Activated CD4-positive, alpha-beta T cell treated with anti-CD3 and anti-CD28 coated beads, Interleukin-2, amount 10 ng/mL, durations not matched to agents 24 days and 14 days (primary cell): ENCODE measurements around the gene OMG. TPM values are rescaled to one million over a fixed set of nuclear protein-coding genes. Genes with fewer than 3 reads are reported as not detected.
"Not testable (repeated sequence)": the region's sequence is repeated elsewhere in the genome, so short reads cannot be mapped to it uniquely, and the experiment has no call there.

Experiments used
- DNase-seq: peaks from one replicate; pipeline ENCODE4 v3.0.0; 2022
- H3K27ac Mint-ChIP-seq: one replicate; pipeline ENCODE4 v1.8.0; 2022; ENCODE audit warnings: mild to moderate bottlenecking, mixed read lengths
- H3K27me3 Mint-ChIP-seq: one replicate; pipeline ENCODE4 v1.8.0; 2022; ENCODE audit warnings: mixed read lengths
- H3K36me3 Mint-ChIP-seq: one replicate; pipeline ENCODE4 v1.8.0; 2022; ENCODE audit warnings: low read depth, mild to moderate bottlenecking, mixed read lengths
- H3K4me1 Mint-ChIP-seq: one replicate; pipeline ENCODE4 v1.8.0; 2021; ENCODE audit warnings: mixed read lengths
- H3K4me3 Mint-ChIP-seq: one replicate; pipeline ENCODE4 v1.8.0; 2022; ENCODE audit warnings: mild to moderate bottlenecking, moderate library complexity, mixed read lengths
- H3K9me3 Mint-ChIP-seq: one replicate; pipeline ENCODE4 v1.8.0; 2021; ENCODE audit warnings: mixed read lengths
- intact Hi-C: fragments of 100-400 bp; cut with micrococcal nuclease; formaldehyde crosslinking; loops from one replicate; pipeline ENCODE4 v1.15.1; 2023
- total RNA-seq: library from RNA; stranded (reverse); gene quantifications from 2 replicates; pipeline ENCODE4 v1.2.3, GENCODE V29; 2022

OMG gene
- total RNA-seq, 1 donor from 2014 or later: 0.35 TPM

GRCh38 chr17:31314782-31315100 is 17.7 kb upstream of the OMG start:
- no peaks in the 10 kb centered on the region for H3K27me3 Mint-ChIP-seq
- H3K36me3 Mint-ChIP-seq: peaks cover 29% of the 10 kb centered on the region
- no peaks in the 10 kb centered on the region for H3K9me3 Mint-ChIP-seq
- peak overlapping the region; percentile 93 for H3K4me3 Mint-ChIP-seq
- intact Hi-C loops: loop anchor here (5.0 to 10.0 kb wide), 3 partner anchors 178 to 490 kb away; partner anchors contain the start of gene CRLF3
- H3K4me1 Mint-ChIP-seq: peaks cover 42% of the 10 kb centered on the region
- no peak for DNase-seq
- peak overlapping the region; percentile 87 for H3K27ac Mint-ChIP-seq

GRCh38 chr17:31313982-31314781 is 17.1 kb upstream of the OMG start, which contains the start of gene EVI2B:
TSS of gene EVI2B (minus strand) at chr17:31314054. CDS start at chr17:31305609, 8,445 bp downstream.
- H3K27me3 Mint-ChIP-seq: no peaks in the 10 kb centered on the region
- peaks cover 44% of the 10 kb centered on the region for H3K4me1 Mint-ChIP-seq
- peaks cover 25% of the 10 kb centered on the region for H3K36me3 Mint-ChIP-seq
- peak; percentile 71 for DNase-seq
- no peaks in the 10 kb centered on the region for H3K9me3 Mint-ChIP-seq
- intact Hi-C loops: loop anchor here (5.0 to 10.0 kb wide), 3 partner anchors 178 to 489 kb away; partner anchors contain the start of gene CRLF3
- H3K27ac Mint-ChIP-seq: peak within 1 kb of the TSS; percentile 97
- H3K4me3 Mint-ChIP-seq: peak within 1 kb of the TSS; percentile 93

GRCh38 chr17:31312223-31312622 is 15.2 kb upstream of the OMG start:
- H3K36me3 Mint-ChIP-seq: peaks cover 21% of the 10 kb centered on the region
- H3K4me1 Mint-ChIP-seq: peaks cover 50% of the 10 kb centered on the region
- DNase-seq: peak; percentile 80
- not testable (repeated sequence) for H3K9me3 Mint-ChIP-seq, H3K27me3 Mint-ChIP-seq
- intact Hi-C loops: loop anchor here (5.0 to 10.0 kb wide), 3 partner anchors 180 to 487 kb away; partner anchors contain the start of gene CRLF3
- peak overlapping the region; percentile 95 for H3K27ac Mint-ChIP-seq
- H3K4me3 Mint-ChIP-seq: peak overlapping the region; percentile 93

- H3K27me3 Mint-ChIP-seq: no peaks in the 10 kb centered on the region
- peaks cover 50% of the 10 kb centered on the region for H3K4me1 Mint-ChIP-seq
- intact Hi-C loops: loop anchor here (5.0 to 10.0 kb wide), 3 partner anchors 181 to 487 kb away; partner anchors contain the start of gene CRLF3
- H3K36me3 Mint-ChIP-seq: peaks cover 21% of the 10 kb centered on the region
- H3K4me3 Mint-ChIP-seq: peak overlapping the region; percentile 93
- DNase-seq: no peak
- H3K9me3 Mint-ChIP-seq: no peaks in the 10 kb centered on the region
- H3K27ac Mint-ChIP-seq: peak overlapping the region; percentile 95
Measured at GRCh38 chr17:31311526-31311925, 14.5 kb upstream of the OMG start.

- peaks cover 4% of the 10 kb centered on the region for H3K9me3 Mint-ChIP-seq
- H3K4me1 Mint-ChIP-seq: peaks cover 53% of the 10 kb centered on the region
- DNase-seq: peak; percentile 73
- H3K4me3 Mint-ChIP-seq: peak overlapping the region; percentile 93
- H3K36me3 Mint-ChIP-seq: peaks cover 25% of the 10 kb centered on the region
- intact Hi-C loops: loop anchor here (5.0 to 10.0 kb wide), 3 partner anchors 181 to 486 kb away; partner anchors contain the start of gene CRLF3
- peak overlapping the region; percentile 95 for H3K27ac Mint-ChIP-seq
- H3K27me3 Mint-ChIP-seq: no peaks in the 10 kb centered on the region
Measured at GRCh38 chr17:31310886-31311285, 13.8 kb upstream of the OMG start.

- Mint-ChIP-seq H3K27me3 (no peaks in the 10 kb centered on the region), H3K9me3 (peaks cover 9% of the 10 kb centered on the region), H3K4me1 (peaks cover 53% of the 10 kb centered on the region), H3K36me3 (peaks cover 30% of the 10 kb centered on the region), H3K4me3 (peak overlapping the region; percentile 93), H3K27ac (peak overlapping the region; percentile 91)
- DNase-seq: peak; percentile 85
- intact Hi-C loops: loop anchor here (5.0 to 10.0 kb wide), 3 partner anchors 182 to 485 kb away; partner anchors contain the start of gene CRLF3
Measured at GRCh38 chr17:31310260-31310659, 13.2 kb upstream of the OMG start.

- intact Hi-C loops: no loop called here
- Mint-ChIP-seq H3K4me1 (peaks cover 53% of the 10 kb centered on the region), H3K27ac (peak overlapping the region; percentile 91), H3K36me3 (peaks cover 37% of the 10 kb centered on the region), H3K9me3 (peaks cover 16% of the 10 kb centered on the region), H3K27me3 (no peaks in the 10 kb centered on the region), H3K4me3 (peak overlapping the region; percentile 93)
- no peak for DNase-seq
Measured at GRCh38 chr17:31309556-31309955, 12.5 kb upstream of the OMG start.

GRCh38 chr17:31308372-31309334 is 11.6 kb upstream of the OMG start:
- Mint-ChIP-seq H3K27me3 (no peaks in the 10 kb centered on the region), H3K9me3 (peaks cover 21% of the 10 kb centered on the region), H3K27ac (peak overlapping the region; percentile 91), H3K4me1 (peaks cover 50% of the 10 kb centered on the region), H3K4me3 (peak overlapping the region; percentile 93), H3K36me3 (peaks cover 43% of the 10 kb centered on the region)
- intact Hi-C loops: loop anchor here (1.0 kb wide), 1 partner anchor 13 kb away; the partner anchor contains the start of gene EVI2A
- no peak for DNase-seq

- DNase-seq: no peak
- H3K4me1 Mint-ChIP-seq: peaks cover 50% of the 10 kb centered on the region
- peak overlapping the region; percentile 93 for H3K4me3 Mint-ChIP-seq
- H3K27ac Mint-ChIP-seq: peak overlapping the region; percentile 91
- H3K9me3 Mint-ChIP-seq: peaks cover 21% of the 10 kb centered on the region
- intact Hi-C loops: loop anchor here (1.0 kb wide), 1 partner anchor 14 kb away; the partner anchor contains the start of gene EVI2A
- no peaks in the 10 kb centered on the region for H3K27me3 Mint-ChIP-seq
- peaks cover 52% of the 10 kb centered on the region for H3K36me3 Mint-ChIP-seq
Measured at GRCh38 chr17:31307640-31308039, 10.6 kb upstream of the OMG start.

- Mint-ChIP-seq H3K4me1 (peaks cover 6% of the 10 kb centered on the region), H3K36me3 (peaks cover 22% of the 10 kb centered on the region), H3K27me3 (no peaks in the 10 kb centered on the region), H3K9me3 (peaks cover 6% of the 10 kb centered on the region), H3K27ac (no peak overlapping the region), H3K4me3 (no peak overlapping the region)
- DNase-seq: no peak
- intact Hi-C loops: no loop called here
Measured at GRCh38 chr17:31299624-31300023, 2.6 kb upstream of the OMG start.

- H3K36me3 Mint-ChIP-seq: peaks cover 7% of the 10 kb centered on the region
- peaks cover 4% of the 10 kb centered on the region for H3K4me1 Mint-ChIP-seq
- H3K27ac Mint-ChIP-seq: no peak overlapping the region
- intact Hi-C loops: no loop called here
- H3K4me3 Mint-ChIP-seq: no peak overlapping the region
- no peaks in the 10 kb centered on the region for H3K9me3 Mint-ChIP-seq
- H3K27me3 Mint-ChIP-seq: no peaks in the 10 kb centered on the region
- no peak for DNase-seq
Measured at GRCh38 chr17:31296142-31296541, 897 bp downstream of the OMG start.

- peaks cover 7% of the 10 kb centered on the region for H3K36me3 Mint-ChIP-seq
- H3K9me3 Mint-ChIP-seq: no peaks in the 10 kb centered on the region
Measured at GRCh38 chr17:31295489-31295871, 1.6 kb downstream of the OMG start.

GRCh38 chr17:31294820-31295488 is 2.1 kb downstream of the OMG start:
- peaks cover 8% of the 10 kb centered on the region for H3K4me1 Mint-ChIP-seq
- no peak for DNase-seq
- H3K36me3 Mint-ChIP-seq: peaks cover 7% of the 10 kb centered on the region
- no peak overlapping the region for H3K4me3 Mint-ChIP-seq
- intact Hi-C loops: no loop called here
- H3K27me3 Mint-ChIP-seq: no peaks in the 10 kb centered on the region
- H3K27ac Mint-ChIP-seq: no peak overlapping the region
- H3K9me3 Mint-ChIP-seq: no peaks in the 10 kb centered on the region

More at GRCh38 chr17:31295489-31295871, 1.6 kb downstream of the OMG start:
- intact Hi-C loops: no loop called here
- no peak for DNase-seq
- H3K27me3 Mint-ChIP-seq: no peaks in the 10 kb centered on the region
- H3K27ac Mint-ChIP-seq: no peak overlapping the region
- peaks cover 4% of the 10 kb centered on the region for H3K4me1 Mint-ChIP-seq
- no peak overlapping the region for H3K4me3 Mint-ChIP-seq
